Stomach (tissue), 4 donors: ENCODE results near the gene CHTF18.

Source experiments
- POLR2A ChIP-seq, 4 donors: fragments of 450-650 bp; IDR thresholded peaks; one replicate each; pipeline ENCODE4 v1.6.1; 2016; ENCODE audit warnings: antibody characterized with exemption in 4 of 4, control low read depth in 2 of 4, mild to moderate bottlenecking in 1 of 4, moderate library complexity in 1 of 4
- TF ChIP-seq, protein P1 (sequence below), 7 experiments: fragments of 450-650 bp in 4 of 7; fragments of 200-600 bp in 3 of 7; sonication (generic) in 3 of 7; IDR thresholded peaks; one replicate each; pipeline ENCODE4 v1.5.1; 2016 to 2019; ENCODE audit warnings: antibody characterized with exemption in 7 of 7, control low read depth in 2 of 7, mild to moderate bottlenecking in 1 of 7

DNA sequence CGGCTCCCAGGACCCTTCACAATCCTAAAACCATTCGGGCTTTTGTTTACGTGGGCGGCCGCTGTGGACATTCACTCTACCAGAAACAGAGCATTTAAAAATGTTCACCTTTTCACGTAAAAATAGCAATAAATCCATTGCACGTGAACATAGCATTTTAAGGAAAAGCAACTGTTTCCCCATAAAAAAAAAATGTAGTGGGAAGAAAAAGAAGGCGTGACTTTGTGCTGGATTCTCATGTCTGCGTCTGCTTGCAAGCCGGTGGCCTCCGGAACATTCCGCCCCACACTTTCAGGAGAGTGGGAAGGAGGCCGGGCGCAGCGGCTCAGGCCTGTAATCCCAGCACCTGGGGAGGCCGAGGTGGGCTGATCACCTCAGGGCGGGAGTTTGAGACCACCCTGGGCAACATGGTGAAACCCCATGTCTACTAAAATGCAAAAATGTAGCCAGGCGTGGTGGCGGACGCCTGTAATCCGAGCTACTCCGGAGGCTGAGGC, 25.5 kb downstream of the CHTF18 start:
- TF ChIP-seq POLR2A (IDR thresholded peaks at IDR 0.05): no peak
- TF ChIP-seq, protein P1, sequence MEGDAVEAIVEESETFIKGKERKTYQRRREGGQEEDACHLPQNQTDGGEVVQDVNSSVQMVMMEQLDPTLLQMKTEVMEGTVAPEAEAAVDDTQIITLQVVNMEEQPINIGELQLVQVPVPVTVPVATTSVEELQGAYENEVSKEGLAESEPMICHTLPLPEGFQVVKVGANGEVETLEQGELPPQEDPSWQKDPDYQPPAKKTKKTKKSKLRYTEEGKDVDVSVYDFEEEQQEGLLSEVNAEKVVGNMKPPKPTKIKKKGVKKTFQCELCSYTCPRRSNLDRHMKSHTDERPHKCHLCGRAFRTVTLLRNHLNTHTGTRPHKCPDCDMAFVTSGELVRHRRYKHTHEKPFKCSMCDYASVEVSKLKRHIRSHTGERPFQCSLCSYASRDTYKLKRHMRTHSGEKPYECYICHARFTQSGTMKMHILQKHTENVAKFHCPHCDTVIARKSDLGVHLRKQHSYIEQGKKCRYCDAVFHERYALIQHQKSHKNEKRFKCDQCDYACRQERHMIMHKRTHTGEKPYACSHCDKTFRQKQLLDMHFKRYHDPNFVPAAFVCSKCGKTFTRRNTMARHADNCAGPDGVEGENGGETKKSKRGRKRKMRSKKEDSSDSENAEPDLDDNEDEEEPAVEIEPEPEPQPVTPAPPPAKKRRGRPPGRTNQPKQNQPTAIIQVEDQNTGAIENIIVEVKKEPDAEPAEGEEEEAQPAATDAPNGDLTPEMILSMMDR (IDR thresholded peaks at IDR 0.05): no peak
